A172 (cell line): Measurements from ENCODE around the gene MNX1. TPM values are rescaled to one million over a fixed set of nuclear protein-coding genes. Genes with fewer than 3 reads are reported as not detected.

ENCODE experiments used
- DNase-seq: peaks from one replicate; pipeline ENCODE4 v3.0.0-alpha.2; 2015; ENCODE audit warnings: low spot score
- total RNA-seq: library from RNA; depleted of rRNA; stranded (reverse); fragments of >200 nt; shearing (Covaris generic); gene quantifications from 2 replicates; pipeline ENCODE4 v1.2.3, GENCODE V29; 2014

The MNX1 gene
- total RNA-seq, 1 experiment from 2014 or later = 0.90 TPM

- peak; percentile 30 for DNase-seq
Observed at GRCh38 chr7:157032644-157033482, 22.4 kb upstream of the MNX1 start.

DNA sequence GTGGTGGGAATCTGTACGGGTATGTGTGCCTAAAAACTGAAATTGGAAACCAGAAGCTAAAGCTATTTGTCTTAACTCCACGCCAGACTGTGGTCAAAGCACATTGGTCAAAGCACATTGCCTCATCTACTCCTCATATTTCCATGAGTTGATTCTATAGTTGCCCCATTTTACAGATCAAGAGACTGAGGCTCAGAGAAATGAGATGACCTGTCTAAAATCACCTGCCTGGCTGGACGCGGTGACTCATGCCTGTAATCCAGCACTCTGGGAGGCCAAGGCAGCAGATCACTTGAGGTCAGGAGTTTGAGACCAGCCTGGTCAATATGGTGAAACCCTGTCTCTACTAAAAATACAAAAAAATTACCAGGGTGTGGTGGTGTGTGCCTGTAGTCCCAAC lies 21.7 kb upstream of the MNX1 start:
- no peak for DNase-seq

DNA sequence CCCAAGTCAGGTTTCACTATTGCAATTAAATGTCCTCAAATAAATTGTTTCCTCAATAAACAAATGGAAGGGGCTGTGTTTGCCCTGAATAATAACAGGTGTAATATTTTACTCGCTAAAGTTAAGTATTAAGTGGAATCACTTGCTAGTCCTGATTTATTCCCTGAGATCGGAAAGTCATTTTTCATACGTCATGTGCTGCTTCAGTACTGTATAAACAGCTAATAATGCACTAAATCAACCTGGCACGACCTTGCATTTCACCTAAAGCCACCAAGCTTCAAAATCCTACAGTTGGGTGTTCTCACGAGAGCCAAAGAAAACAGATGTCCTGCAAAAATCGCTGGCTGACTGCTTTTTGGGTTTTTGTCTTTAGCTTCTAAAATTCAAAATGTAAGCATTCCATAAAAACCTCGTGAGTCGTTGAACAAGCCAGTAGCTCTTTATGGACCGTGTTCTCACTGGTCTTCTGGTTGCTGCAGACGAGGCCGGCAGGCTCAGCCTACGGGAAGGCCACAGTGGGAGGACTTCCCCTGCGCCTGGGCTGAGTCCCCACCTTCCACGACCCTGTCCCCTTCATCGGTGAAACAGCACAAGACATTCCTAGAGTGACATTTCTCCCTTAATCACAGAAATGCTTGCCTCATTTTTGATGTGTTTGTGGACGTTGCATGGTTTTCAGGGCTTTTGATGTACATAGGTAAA lies 17.9 kb upstream of the MNX1 start:
- no peak for DNase-seq

DNA sequence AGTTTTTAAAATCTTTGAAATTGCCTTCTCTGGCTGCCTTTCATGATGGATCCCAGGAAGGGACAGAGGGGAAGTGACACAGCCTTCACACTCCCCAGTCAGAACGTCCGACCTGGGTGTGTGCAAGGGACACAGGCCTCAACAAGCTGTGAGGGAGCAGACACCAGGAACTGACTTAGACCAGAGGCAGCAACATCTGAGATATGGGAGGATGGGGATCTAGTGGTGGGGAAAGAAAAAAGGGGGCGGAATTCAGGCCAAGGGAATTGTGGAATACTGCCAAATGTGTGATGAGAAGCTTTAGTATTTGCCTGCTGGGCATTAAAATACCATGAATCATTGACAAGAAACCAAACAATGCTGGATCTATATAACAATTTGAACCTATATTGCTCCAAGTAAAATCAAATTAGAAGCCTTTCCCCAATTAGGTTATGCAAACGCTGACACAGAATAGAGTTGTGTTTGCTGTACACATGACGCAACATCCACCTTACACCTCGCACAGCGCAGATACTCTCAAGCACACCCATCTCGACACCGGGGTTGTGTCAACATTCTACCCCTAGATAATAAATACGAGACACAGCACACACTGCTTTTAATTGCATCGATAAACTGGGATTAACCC lies 17.2 kb upstream of the MNX1 start:
- no peak for DNase-seq

GRCh38 chr7:157024716-157025115 lies 14.3 kb upstream of the MNX1 start:
- no peak for DNase-seq

GRCh38 chr7:157023589-157023905 lies 13.1 kb upstream of the MNX1 start:
- DNase-seq = no peak

DNA sequence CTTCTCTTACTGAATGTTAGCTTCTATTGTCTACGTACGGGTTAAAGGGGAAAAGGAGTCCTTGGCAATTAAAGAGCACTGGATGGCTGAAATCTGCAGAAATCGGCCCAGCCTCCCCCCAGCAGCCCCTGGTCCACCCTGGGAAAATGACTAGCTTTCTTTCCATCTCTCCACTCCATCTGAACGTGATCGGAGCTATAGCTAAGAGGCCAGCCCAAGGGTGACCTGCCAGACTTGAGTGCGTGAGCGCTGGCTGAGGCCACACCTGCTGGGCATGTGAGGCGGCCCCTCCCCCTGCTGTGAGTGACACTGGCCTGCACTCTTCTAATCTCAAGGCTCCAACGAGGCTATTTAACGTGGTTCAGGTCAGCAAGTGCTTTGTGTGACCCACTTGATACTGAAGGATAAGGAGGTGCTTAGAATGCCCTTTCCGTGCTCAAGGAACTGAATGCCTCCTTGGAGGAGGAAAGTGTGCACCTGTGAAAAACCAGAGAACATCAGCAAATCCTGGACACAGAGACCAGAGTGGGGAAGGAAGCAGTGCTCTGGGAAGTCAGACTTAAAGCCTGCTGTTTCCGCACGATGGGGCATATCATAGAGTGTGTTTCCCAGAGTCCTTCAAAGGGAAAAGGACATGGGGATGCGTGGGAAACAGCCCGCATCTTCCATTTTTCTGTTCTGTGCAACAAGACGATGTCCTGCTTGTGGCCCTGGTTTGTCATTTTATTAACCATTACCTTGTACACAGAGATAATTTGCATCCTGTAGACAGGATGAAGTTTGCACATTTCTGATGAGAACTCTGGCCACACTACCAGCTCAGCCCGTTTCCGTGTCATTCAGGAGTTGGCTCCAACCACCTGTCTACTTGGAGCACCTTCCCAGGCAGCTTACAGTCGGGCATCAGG lies 12.5 kb upstream of the MNX1 start:
- DNase-seq = no peak

DNA sequence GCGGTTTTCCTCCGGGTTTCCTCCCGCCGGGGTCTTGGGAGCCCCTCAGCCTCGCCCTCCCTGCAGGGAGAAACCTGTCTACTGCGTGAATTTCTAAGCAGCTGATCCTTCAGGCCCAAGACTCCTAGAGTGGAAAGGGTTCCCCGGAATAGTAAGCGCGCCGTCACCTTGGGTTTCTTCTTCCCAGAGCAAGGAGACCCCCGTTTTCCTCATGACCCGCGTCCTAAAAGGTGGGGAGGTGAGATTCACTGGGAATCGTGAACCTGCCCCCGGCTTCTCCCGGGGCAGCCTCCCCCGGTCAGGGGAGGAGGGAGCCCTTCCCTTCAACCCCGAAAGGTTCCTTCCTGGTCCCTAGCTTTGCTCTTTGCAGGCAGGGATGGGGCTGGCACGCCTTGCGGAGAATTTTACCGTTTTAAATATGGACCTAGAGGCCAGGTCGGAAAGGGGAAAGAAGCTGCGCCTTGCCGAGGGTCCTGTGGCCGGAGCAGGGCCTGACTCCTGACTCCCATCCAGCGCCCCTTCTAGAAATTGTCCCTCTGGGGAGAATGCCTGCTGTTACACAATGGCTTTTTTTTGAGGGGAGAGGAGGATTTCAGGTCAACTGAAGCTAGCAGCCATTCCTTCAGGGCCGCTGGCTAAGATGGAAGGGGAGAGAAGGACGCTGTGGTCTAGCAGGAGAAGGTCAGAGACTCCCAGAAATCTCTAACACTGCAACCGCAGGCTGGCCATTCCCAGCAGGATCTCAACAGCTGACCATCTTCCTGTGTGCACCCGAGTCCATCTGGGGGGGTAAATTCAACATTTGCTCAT lies 11.6 kb upstream of the MNX1 start:
- no peak for DNase-seq

DNA sequence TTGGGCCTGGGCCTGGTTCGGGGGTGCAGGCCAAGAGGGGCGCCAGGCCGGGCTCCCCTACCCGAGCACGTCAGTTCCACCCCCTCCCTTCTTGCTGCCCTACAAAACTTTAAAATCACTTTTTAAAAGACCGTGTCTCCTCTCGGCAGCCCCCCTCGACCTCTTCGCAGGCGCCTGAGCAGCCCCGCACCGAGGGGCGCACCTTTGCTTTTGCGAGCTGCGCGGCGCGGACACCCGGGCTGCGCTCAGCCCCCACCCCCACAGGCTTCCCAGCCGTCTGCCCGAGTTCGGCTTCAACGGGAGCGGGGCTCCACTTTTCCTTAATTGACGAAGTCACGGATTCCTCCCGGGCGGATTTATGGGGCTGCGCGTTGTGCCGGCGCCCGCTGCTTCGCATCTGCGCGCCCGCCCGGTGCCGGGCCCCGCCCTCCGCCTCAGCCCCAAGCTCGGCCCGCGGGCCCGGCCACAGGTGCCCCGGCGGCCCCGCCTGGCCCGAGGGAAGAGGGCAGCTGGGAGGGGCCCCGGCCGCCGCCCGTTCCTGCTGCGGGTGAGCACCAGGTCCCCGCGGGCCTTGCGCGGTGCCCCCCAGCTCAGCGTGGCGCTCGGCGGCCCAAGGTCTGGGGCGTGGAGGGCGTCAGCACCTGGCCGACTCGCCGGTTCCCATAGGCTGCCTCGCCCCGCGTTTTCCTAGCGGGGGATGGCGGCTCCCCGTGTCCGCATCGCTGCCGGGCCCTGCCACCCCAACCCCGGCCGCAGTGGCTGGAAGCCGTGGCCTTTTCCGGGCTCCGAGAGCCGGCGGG lies 10.8 kb upstream of the MNX1 start:
- no peak for DNase-seq

- DNase-seq = no peak
Observed at GRCh38 chr7:157020514-157021070, 10.1 kb upstream of the MNX1 start.

GRCh38 chr7:157019718-157020451 lies 9.4 kb upstream of the MNX1 start:
- no peak for DNase-seq

- DNase-seq = no peak
Observed at GRCh38 chr7:157018997-157019608, 8.6 kb upstream of the MNX1 start.

DNA sequence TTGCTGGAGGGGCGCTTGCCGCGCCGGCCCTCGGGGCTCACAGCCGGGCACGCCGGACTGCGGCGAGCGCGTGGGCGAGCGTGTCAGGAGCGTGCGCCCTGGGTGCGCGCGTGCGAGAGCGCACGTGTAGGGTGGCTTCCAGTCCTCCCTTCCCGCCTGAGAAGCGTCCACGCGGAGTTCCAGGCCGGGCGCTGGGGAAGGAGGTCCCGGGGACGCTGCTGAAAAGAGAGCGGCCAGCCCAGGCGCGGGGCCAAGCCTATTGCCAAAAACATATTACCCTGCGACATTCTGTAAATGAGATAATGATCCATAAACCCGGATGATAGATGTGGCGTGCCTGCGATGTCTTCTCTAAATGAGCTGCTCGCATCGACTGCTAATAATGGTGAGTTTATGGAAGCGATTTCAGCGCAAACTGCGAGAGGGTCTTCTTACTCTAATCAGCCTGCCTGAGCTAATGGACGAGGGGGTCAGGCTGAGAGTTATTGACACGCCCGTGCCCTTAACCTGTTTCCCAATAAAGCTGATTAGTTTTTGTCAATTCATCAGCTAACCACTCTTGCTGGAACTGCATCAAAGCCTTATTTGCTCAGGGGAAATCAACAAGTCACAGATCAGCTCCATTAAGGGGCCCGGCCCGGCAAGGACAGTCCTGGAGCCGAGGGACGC lies 8.0 kb upstream of the MNX1 start:
- DNase-seq = no peak

DNA sequence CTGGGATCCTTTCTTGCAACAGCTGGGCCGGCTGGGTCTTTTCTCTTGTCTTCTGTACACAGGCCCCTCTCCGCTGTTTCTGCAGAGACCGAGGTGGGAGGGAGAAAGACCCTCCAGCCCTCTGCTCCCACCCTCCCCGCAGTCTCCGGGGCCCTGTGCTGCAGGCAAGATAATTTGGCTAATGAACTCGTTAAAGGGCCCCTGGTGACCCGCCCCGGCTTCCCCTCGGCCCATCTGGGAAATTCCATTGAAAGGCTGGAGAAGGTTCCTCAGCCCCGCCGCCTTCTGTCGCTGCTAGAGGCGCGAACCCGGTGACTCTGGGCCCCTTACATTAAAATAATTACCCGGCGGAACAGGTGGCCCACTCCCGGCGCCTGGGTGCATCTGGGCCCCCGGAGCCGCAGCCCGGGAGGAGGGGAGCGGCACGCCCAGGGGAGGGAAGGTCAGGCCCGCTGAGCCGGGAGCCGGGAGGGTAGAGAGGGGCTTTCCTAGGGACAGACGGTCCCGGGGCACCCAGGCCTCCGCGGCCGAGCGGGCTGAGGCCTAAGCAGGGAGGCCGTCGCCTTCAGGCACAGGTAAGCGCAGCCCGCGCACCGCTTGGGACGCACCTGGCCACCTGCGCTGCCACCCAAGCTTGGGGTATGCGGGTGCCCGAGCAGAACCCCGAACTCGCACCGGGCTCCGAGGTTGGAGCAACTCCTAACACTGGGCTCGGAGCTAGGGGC lies 7.3 kb upstream of the MNX1 start:
- no peak for DNase-seq

- no peak for DNase-seq
Observed at GRCh38 chr7:157017149-157017548, 6.7 kb upstream of the MNX1 start.

DNA sequence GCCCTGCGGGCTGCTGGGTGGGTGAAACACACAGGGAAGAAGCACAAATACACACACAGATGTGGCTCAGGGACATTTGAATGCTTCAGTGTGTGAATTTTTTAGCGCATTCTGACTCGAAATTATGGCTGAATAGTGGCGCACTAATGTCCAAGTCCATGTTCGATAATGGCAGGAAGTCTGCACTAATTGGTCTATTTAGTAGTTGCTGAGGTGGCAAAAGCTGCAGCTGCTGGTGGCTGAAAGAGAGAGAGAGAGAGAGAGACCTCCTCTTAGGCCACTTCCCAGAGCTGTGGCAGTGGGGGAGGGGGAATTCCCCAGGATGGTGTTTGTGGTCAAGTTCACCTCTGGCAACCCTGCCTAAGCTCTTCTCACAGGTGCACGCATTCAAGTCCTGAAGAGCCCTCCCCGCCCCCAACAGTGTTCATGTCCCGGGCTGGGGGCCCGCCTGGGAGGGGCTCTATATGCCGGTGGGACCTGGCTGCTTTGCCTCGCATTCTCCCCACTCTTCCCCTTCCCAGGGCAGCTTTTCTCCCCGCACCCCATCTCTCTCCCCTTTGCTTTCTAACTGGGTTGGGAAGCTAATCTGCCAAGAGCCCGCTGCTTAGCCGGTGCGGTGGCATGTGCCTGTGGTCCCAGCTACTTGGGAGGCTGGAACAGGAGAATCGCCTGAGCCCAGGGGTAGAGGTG lies 6.0 kb upstream of the MNX1 start:
- no peak for DNase-seq

DNA sequence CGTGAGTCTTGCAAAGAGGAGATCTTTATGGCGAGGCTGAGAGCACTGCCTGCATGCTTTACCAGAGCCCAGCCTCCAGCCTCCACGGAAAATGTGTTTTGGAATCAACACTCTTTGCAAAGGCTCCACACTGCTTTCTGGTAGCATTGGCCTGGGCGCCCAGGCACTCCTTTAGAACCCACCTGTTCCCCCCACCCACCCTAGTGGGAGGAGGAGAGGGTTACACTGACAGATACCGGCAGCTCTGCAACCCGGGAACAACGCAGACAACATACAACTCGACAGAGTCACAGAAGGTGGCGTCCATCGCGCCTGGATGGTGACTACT lies 5.5 kb upstream of the MNX1 start:
- DNase-seq = no peak
